NB4 (cell line): ENCODE data around the gene HDAC8.

Experiments
- DNase-seq: peaks from one replicate; pipeline ENCODE4 v3.0.0; 2010; ENCODE audit warnings: low read depth
- H3K4me3 ChIP-seq: one replicate; pipeline ENCODE4 v1.5.1; 2011; ENCODE audit warnings: mild to moderate bottlenecking, low read depth, low read length, moderate library complexity
- MYC ChIP-seq: IDR thresholded peaks from 2 replicates; pipeline ENCODE4 v1.6.1; 2011; ENCODE audit warnings: low read depth, low read length
- POLR2A ChIP-seq: IDR thresholded peaks from 2 replicates; pipeline ENCODE4 v1.6.1; 2011; ENCODE audit warnings: mild to moderate bottlenecking; ENCODE audit not compliant: insufficient read length; ENCODE audit errors: extremely low read depth
- TF ChIP-seq, protein P1 (sequence below): IDR thresholded peaks from 2 replicates; pipeline ENCODE4 v1.6.1; 2011; ENCODE audit warnings: low read depth, low read length
- TF ChIP-seq, protein P2 (sequence below): IDR thresholded peaks from one replicate; pipeline ENCODE4 v1.5.1; 2012; ENCODE audit warnings: low read depth, low read length

HDAC8 gene

DNA sequence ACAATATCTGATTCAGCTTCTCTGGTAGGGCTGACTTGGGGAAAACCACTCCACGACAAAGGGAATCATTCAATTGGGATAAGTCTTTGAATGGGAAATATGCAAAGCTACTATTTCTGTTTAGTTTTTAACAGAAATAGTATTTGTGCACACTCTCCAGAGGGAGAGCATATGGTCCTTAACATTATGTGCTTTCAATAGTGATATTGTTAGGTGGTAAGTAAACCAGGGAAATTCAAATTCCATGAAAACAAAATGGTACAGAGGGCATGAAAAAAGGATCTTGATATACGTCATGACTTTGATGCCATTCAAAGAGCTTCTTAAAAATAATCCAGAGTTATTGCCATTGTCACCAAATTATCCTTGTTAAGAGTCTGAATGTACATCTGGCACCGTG lies 219.9 kb downstream of the HDAC8 start:
- DNase-seq, result no peak
- TF ChIP-seq POLR2A (no peak), MYC (no peak)
- TF ChIP-seq, protein P1, sequence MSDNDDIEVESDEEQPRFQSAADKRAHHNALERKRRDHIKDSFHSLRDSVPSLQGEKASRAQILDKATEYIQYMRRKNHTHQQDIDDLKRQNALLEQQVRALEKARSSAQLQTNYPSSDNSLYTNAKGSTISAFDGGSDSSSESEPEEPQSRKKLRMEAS, result no peak
- TF ChIP-seq, protein P2, sequence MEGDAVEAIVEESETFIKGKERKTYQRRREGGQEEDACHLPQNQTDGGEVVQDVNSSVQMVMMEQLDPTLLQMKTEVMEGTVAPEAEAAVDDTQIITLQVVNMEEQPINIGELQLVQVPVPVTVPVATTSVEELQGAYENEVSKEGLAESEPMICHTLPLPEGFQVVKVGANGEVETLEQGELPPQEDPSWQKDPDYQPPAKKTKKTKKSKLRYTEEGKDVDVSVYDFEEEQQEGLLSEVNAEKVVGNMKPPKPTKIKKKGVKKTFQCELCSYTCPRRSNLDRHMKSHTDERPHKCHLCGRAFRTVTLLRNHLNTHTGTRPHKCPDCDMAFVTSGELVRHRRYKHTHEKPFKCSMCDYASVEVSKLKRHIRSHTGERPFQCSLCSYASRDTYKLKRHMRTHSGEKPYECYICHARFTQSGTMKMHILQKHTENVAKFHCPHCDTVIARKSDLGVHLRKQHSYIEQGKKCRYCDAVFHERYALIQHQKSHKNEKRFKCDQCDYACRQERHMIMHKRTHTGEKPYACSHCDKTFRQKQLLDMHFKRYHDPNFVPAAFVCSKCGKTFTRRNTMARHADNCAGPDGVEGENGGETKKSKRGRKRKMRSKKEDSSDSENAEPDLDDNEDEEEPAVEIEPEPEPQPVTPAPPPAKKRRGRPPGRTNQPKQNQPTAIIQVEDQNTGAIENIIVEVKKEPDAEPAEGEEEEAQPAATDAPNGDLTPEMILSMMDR, result no peak
- H3K4me3 ChIP-seq, result no peak overlapping the region

DNA sequence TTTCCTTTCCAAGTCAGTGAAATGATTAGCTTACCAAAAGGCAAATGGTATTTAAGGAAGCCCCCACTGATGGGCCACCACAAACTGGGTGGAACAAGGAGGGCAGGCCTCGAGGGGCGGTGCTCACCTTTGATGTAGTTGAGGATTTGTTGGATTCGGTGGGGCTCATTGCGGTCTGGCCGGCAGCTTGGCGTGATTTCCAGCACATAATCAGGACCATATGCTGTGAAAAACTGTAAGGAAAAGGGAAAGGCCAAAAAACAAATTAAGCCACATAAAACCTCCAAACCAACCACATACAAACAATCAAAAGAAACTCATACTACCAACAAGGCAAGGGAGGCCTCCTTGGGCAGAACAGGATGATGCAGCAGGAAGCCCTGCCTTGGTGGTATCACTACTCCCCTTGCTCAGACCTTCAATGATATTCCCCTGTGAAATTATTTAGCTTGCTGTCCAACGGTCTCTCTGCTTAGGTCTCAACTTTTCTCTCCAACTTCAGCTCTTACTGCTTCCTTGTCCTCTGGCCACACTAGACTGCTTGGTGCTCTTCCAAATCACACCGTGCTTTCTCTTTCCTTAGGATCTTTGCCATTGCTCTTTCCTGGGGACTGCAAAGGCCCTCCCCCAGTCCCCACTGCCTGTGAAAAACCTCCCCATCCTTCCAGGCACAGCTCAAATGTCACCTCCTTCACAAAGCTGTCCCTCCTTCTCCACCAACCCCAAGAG lies 220.9 kb downstream of the HDAC8 start:
- H3K4me3 ChIP-seq, result no peak overlapping the region
- DNase-seq, result no peak
- TF ChIP-seq, protein P2, result no peak
- TF ChIP-seq POLR2A (no peak), MYC (no peak)
- TF ChIP-seq, protein P1, result no peak

DNA sequence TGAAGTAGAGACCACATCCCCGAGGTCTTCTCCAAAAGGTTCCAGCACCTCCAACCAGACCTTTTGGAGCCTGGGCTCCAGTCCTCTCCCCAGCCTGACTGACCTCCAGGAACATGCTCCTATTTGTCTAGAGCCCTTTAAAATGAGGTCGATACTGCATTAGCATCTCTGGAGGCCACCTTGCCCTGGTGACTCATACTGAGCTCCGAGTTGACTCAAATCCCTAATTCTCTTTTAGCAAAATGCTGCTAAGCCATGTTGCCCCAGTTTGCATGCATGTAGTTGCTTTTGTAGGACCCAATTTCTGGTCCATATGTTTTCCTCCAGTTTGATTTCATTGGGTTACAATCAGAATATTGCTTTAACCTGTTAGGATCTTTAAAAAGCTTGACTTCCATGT lies 223.5 kb downstream of the HDAC8 start:
- TF ChIP-seq, protein P1, result no peak
- no peak for DNase-seq
- no peak overlapping the region for H3K4me3 ChIP-seq

DNA sequence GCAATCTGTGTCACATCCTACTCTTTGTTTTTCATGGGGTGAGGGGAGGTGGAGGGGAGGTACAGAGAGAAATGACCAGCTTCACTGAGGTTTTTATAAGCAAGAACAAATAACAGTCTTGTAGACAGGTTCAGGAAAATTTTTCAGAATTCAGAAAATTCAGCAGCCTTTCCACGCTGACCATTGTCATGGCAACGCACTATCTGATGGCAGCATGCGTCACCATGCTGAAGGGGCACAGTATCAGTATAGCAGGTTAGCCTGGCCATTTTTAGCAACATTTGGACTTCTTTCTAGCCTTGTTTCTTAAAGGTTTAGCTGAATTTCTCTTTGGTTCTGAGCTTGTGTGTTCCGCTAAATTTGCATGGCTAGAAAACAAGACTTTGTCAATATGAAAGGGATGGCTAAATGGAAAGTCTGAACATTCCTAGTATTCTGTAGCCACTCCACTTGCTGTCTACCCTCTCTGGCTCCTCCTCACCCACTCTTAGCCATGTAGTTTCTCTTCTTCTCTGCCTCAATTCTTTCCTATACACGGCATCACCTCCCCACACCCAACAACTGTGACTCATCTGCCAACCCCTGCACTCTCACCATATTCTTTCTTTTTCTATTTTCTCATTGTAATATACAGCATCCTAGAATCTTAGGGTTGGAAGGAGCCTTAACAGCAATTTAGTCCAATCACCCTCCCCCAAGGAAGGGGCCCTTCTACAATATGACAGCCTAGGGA lies 224.2 kb downstream of the HDAC8 start:
- no peak overlapping the region for H3K4me3 ChIP-seq
- no peak for DNase-seq
- TF ChIP-seq POLR2A (no peak), MYC (no peak)
- TF ChIP-seq, protein P1, result no peak
- TF ChIP-seq, protein P2, result no peak

DNA sequence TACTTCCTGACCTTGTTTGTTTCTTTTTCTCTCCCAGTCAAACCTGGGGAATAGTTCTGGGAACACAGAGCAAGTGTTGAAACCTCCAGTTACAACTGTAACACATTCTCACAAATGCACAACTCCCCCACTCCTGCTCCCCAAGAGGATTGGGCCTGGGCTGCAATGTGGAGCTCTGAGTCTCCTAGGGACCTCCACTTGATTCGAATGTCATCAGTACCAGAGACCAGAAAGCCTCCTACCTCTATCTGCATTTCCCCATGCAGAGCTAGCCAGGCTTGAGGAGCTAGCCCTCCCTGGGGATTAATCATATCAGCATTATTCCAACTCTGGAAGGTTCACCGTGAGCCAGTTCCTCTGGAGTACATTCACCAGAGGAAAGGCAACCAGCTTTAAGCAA lies 225.3 kb downstream of the HDAC8 start:
- TF ChIP-seq, protein P2, result no peak
- TF ChIP-seq, protein P1, result no peak
- TF ChIP-seq MYC (no peak), POLR2A (no peak)
- no peak for DNase-seq
- H3K4me3 ChIP-seq, result no peak overlapping the region

DNA sequence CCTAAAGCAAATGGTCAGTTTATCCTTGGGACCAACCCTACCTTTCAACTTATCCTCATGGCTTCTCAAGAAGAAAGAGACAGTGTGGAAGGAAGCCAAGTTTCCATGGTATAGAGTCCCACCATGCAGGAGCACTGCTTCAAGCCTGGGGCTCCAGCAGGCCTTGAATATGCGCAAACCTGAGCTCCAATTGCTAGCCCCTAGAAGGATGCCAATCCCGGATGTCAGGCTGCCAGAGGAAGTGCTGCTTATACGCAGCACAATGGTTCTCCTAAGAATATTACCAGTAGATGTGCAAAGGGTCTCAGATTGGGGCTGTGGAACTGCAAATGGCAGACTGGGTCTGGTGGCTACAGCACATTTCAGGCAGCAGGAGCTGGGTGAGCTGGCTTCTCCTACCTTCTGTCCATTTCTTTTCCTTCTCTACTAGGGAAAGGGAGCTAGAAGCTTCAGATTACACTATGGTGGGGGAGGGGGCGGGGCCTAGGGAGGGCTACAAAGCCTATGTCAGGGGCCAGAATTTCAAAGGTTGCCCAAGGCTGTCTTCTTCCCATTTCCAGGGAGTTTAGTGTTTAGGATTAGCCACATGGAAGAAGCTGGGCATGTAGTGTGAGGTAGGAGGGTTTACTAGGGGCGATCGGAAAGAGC lies 226.2 kb downstream of the HDAC8 start:
- no peak overlapping the region for H3K4me3 ChIP-seq
- DNase-seq, result no peak
- TF ChIP-seq, protein P2, result no peak
- no peak for TF ChIP-seq MYC
- TF ChIP-seq, protein P1, result no peak
